Measurements from ENCODE around the gene ADAMTS17.
"Not testable (repeated sequence)": the region's sequence is repeated elsewhere in the genome, so short reads cannot be mapped to it uniquely, and the experiment has no call there.

The ADAMTS17 gene

GRCh38 chr15:100082761-100083402 lies 258.9 kb downstream of the ADAMTS17 start:
- no peak for DNase-seq (ENCODE audit: low read depth)
- H3K4me3 ChIP-seq (ENCODE audit: low read depth, low read length): no peak overlapping the region
- TF ChIP-seq CTCF (IDR thresholded peaks at IDR 0.05; ENCODE audit: low read depth, low read length, missing control alignments): no peak

- no peak for DNase-seq (ENCODE audit: low read depth)
- no peak overlapping the region for H3K4me3 ChIP-seq (ENCODE audit: low read depth, low read length)
- TF ChIP-seq CTCF (IDR thresholded peaks at IDR 0.05; ENCODE audit: low read depth, low read length, missing control alignments): no peak
Observed at GRCh38 chr15:100081454-100081853, 260.3 kb downstream of the ADAMTS17 start.

GRCh38 chr15:100078511-100079220 lies 263.1 kb downstream of the ADAMTS17 start:
- no peak for DNase-seq (ENCODE audit: low read depth)
- no peak overlapping the region for H3K4me3 ChIP-seq (ENCODE audit: low read depth, low read length)
- TF ChIP-seq CTCF (IDR thresholded peaks at IDR 0.05; ENCODE audit: low read depth, low read length, missing control alignments): no peak

- no peak for TF ChIP-seq CTCF (IDR thresholded peaks at IDR 0.05; ENCODE audit: low read depth, low read length, missing control alignments)
- no peak overlapping the region for H3K4me3 ChIP-seq (ENCODE audit: low read depth, low read length)
- DNase-seq (ENCODE audit: low read depth): no peak
Observed at GRCh38 chr15:100075229-100075628, 266.5 kb downstream of the ADAMTS17 start.

GRCh38 chr15:100073982-100074381 lies 267.8 kb downstream of the ADAMTS17 start:
- TF ChIP-seq CTCF (IDR thresholded peaks at IDR 0.05; ENCODE audit: low read depth, low read length, missing control alignments): no peak
- DNase-seq (ENCODE audit: low read depth): no peak
- H3K4me3 ChIP-seq (ENCODE audit: low read depth, low read length): no peak overlapping the region

GRCh38 chr15:100066521-100067280 lies 275.1 kb downstream of the ADAMTS17 start:
- H3K4me3 ChIP-seq (ENCODE audit: low read depth, low read length); DNase-seq (ENCODE audit: low read depth): not testable (repeated sequence)

GRCh38 chr15:100061944-100062343 lies 279.8 kb downstream of the ADAMTS17 start:
- TF ChIP-seq CTCF (IDR thresholded peaks at IDR 0.05; ENCODE audit: low read depth, low read length, missing control alignments): no peak
- no peak for DNase-seq (ENCODE audit: low read depth)

More at GRCh38 chr15:100061944-100062343, 279.8 kb downstream of the ADAMTS17 start:
- H3K4me3 ChIP-seq (ENCODE audit: low read depth, low read length): no peak overlapping the region

All from GM12864 (cell line).